Right lung (tissue), 5 donors: Measurements from ENCODE around the gene BGLAP. TPM values are rescaled to one million over a fixed set of nuclear protein-coding genes. Genes with fewer than 3 reads are reported as not detected.

Source experiments
- DNase-seq, 2 donors: peaks; one replicate each; pipeline ENCODE4 v3.0.0-alpha.2; 2013
- polyA plus RNA-seq, 5 donors: library from polyadenylated mRNA; unstranded; fragments of 120-200 nt; gene quantifications; one replicate each; pipeline versions ENCODE4 v1.2.1 to v1.2.3, GENCODE V29; 2013; ENCODE audit warnings: inconsistent platforms in 1 of 5, low replicate concordance in 1 of 5; ENCODE audit not compliant: insufficient read length in 5 of 5, insufficient read depth in 1 of 5

BGLAP gene
- polyA plus RNA-seq, 5 donors: 3.4 to 10.4 (median 6.5) TPM

GRCh38 chr1:156253634-156254033, 11.7 kb downstream of the BGLAP start:
- no peak for DNase-seq

GRCh38 chr1:156257711-156258110, 15.7 kb downstream of the BGLAP start:
- no peak for DNase-seq

DNA sequence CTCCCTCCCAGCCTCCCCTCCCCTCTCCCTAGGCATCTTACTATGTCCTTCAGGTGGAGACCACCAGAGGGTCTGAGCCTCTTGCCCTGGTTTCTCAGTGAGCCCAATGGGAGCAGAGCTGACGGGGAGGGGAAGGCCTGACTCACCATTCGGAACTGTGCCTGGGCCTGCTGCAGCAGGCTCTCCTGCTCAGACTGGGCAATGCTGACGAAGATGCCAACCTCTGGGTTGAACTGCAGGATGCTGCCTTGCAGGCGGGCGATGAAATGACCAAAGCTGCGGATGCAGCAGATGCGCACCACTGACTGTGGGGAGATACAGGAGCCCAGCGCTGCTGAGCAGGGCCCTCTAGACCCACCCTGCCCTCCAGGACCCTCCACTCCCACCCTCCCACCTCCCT, 16.9 kb downstream of the BGLAP start:
- no peak for DNase-seq

DNA sequence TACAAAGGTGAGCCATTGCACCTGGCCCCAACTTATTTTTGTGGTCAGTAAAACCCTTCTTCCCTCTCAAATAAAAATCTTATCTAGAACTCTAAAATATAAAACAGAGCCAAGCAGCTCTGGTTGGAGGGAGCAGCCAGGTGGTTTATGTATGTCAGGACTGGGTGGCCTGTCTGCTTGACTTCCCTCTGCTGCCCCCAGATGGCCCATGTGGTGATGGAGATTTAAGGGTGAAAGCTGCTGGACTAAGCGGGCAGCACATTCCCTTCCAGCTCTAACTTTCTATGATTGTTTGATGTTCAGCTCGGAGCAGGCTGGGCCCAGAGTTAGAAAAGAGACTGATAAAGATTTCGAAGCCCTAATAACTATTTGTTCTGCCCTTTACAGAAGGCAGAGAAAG, 17.8 kb downstream of the BGLAP start:
- DNase-seq: no peak

- no peak for DNase-seq
Observed at GRCh38 chr1:156260896-156261295, 18.9 kb downstream of the BGLAP start.

DNA sequence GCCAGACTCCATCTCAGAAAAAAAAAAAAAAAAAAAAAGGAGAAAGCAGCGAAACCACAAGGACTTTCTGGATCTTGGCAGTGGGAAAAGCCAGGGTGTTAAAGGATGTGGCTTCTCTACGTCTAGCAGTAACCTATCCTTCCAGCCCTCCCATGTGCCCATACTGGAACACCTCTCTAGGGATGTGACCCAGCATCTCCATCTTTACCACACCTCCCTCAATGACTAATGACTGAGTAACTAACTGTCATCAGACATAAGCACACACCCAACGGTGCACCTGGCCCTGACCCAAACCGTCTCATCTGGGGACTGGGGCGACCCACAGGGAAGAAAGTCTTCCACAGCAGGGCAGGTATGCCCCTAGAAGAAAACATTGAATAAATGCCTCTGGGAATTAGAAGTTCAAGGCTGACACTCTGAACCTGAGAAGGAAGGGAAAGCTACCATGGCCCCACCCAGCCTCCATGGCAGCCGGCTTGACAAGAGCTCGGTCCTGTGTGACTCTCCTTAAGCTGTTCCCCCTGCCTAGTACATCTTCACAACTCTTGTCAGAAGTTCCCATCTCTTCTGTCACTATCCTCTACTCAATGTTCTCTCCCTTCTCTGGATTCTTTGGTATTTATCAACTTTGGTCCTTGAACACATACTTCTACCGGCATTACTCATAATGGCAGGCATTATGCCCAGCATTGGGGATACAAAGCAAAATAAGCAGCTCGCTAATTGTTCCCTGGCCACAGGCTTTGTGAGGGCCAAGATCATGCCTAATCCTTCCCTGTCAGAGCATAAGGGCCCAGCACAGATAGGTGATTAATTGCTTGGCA, 20.7 kb downstream of the BGLAP start:
- no peak for DNase-seq

- DNase-seq: no peak
Observed at GRCh38 chr1:156263288-156263655, 21.3 kb downstream of the BGLAP start.

- no peak for DNase-seq
Observed at GRCh38 chr1:156266051-156266450, 24.1 kb downstream of the BGLAP start.

DNA sequence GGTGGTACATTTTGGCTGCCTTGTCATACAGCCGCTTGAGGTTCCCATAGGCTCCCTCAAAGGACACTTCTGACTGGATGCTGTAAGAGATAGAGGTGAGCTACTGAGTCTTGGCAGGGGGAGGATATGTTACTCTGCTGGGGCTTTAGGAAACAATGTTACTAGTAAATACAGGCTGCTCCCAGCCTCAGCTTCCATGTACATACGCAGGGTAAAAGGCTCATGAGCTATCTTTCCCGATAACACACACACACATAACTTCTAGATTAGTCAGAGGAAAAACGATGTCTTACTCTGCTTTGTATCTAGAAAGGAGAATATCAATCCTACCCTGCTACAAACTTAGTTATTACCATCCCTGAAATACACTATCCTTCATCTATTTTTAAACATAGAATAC, 26.4 kb downstream of the BGLAP start:
- no peak for DNase-seq

DNA sequence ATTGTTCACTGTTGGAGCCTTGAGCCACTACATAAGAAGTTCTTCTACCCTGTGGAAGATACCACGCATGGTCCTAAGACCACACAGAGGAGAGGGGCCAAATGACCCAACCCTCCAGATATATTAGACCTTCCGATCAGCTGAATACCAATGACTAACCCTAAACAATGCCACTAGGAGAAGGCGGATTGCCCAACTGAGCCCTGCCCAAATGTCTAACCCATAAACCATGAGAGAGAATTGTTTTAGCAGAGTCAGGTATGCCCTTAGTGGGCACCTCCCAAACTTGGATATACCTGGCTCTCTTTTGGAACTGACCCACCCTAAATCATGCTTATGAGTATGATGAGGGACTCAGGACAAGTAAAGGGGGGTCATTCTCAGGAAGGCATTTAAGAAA, 28.3 kb downstream of the BGLAP start:
- DNase-seq: no peak

- no peak for DNase-seq
Observed at GRCh38 chr1:156276532-156276931, 34.5 kb downstream of the BGLAP start.

DNA sequence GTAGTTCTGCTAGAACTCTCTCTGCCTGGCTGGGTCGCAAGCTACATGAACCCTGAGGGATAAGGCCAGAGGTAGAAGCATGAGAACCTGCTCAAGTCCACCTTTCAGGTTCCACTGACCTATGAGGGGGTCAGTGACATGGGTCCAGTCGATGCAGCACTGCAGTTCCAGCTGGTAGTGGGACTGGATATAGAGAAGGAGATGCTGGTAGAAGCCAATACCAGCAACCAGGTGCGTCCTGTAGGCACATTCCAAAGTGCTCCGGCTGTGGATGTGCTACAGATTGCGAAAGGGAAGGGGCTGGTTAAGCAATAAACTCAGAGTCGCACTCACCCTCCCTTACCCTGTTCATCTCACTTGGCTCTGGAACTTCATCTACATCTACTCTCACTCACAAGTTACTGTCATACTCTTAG, 35.0 kb downstream of the BGLAP start:
- no peak for DNase-seq

- DNase-seq: no peak
Observed at GRCh38 chr1:156279837-156280236, 37.9 kb downstream of the BGLAP start.

- DNase-seq: no peak
Observed at GRCh38 chr1:156281281-156281680, 39.3 kb downstream of the BGLAP start.

DNA sequence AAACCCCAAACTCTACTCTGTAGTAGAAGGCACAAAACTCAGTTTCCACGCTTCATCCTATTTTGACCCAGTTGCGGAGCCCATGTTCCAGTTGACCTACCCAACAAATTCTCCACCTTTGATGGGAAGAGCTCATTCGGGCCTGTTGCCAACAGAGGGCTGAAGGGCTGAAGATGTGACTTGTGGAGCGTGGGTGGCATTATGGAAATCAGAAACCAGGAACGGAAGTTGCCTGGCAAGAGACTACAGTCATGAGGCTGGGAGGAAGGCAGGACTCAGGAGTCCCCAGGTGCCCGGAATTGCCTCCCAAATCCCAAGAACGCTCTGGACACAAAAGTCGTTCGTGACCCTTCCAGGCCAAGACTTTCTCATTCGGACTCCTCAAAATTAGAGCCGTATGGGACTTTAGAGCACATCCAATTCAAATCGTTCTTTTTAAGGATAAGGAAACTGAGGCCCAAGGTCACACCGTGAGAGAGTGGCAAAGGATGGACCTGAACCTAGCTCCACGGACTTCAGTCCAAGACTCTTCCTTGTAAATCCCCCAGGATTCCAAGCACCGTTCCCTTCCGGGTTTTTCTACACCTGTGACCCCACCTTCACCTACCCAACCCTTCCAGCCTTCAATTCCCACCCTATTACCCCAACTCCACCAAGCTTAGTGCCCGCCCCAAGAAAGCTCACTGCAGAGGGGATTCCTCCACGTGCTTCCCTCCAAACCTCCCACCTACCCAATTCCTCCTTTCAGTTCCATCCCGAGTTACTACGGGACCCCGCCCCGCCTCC, 39.9 kb downstream of the BGLAP start:
- DNase-seq: no peak

DNA sequence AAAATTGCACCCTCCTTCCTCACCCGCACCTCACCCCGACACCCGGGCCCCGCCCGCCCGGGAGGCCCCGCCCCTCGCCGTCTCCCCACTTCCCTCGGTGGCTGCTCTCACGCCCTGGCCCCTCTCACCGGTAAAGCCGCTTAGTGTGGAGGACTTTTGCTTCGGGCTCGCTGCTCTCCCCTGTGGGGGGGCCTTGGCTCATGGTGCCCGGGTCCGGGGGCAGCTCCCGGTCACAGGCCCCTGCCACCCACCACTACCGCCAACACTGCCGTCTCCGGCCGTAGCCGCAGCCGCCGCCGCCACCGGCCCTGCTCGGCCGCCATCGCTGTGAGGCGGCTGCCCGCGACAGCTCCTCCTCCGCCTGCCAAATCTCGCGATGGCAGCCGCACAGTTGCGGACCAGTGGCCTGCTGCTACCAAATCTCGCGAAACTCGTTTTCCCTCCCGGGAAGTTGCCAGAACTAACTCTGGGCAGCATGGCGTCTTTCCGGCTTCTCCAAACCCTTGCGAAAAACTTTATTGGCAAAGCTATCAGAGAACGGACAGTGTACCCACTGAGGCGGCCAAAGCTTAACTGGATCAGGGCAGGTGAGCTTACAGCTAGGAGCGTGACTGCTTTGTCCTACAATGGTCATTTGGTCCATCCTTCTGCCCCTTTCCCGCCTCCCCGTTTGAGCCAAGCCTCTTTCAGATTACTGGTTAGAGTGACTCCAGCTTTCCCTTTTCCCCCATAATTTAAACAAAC, 40.7 kb downstream of the BGLAP start, which contains the start of gene SMG5:
Gene SMG5 (minus strand): TSS at position 347 of the 744 bp plus-strand sequence. CDS start 145 bp downstream, at position 202.
- DNase-seq: peak; percentile 97 to 98

- no peak for DNase-seq
Observed at GRCh38 chr1:156283521-156283920, 41.5 kb downstream of the BGLAP start.

DNA sequence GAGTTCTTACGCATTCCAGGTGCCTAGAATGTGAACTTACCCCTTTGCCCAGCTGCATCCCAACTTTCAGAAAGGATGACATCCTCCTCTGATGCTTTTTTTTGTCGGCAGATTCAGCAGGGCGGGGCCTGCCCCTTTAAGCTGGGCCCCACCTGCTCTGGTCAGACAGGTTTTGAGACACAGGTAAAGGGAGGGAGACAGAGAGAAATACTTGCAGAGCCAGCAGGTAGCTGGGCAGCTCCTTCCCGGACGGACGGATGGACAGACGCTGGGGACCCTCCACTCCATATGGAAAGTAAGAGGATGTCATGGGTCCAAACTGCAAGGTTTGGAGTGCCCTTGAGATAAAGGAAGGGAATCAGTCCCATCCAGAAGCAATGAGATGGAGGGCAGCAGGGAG, 42.1 kb downstream of the BGLAP start, which contains the start of gene TMEM79:
Gene TMEM79 (plus strand): TSS at position 214 of the 400 bp plus-strand sequence. CDS start 902 bp downstream, outside the sequence.
- DNase-seq: no peak

- DNase-seq: no peak
Observed at GRCh38 chr1:156284757-156285156, 42.8 kb downstream of the BGLAP start.

DNA sequence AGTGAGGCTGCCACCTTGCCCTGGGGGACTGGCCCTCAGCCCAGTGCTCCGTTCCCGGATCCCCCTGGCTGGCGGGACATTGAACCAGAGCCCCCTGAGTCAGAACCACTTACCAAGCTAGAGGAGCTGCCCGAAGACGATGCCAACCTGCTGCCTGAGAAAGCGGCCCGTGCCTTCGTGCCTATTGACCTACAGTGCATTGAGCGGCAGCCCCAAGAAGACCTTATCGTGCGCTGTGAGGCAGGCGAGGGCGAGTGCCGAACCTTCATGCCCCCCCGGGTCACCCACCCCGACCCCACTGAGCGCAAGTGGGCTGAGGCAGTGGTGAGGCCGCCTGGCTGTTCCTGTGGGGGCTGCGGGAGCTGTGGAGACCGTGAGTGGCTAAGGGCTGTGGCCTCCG, 43.5 kb downstream of the BGLAP start:
- no peak for DNase-seq

GRCh38 chr1:156286061-156286460, 44.1 kb downstream of the BGLAP start:
- no peak for DNase-seq

DNA sequence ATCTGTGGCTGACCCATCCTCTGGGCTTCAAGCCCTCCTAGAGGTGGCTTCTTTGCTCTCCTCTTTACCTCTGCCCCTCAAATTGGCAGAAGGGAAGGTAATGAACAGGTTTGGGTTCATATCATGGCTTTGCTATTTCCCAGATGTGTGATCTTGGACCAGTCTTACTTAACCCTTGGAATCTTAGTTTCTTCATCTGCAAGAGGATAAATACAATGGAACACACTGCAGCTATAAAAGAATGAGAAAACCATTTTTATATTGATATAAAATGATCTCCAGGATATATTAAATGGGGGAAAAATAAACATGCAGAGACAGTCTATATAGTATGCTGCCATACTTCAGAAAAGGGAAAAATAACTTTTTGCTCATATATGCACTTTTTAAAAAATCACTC, 47.9 kb downstream of the BGLAP start:
- no peak for DNase-seq
